ENCODE measurements around the gene IMMP2L.
A peak's percentile ranks its signal among the peaks of the same experiment; 100 is the strongest.

The IMMP2L gene

GRCh38 chr7:110766864-110767263 is 795.4 kb downstream of the IMMP2L start:
- no peak overlapping the region for H3K4me3 ChIP-seq (replicated peaks; ENCODE audit: low read depth, low read length)
- no peak for TF ChIP-seq CTCF (IDR thresholded peaks at IDR 0.05; ENCODE audit: low read length, missing control alignments)
- DNase-seq (ENCODE audit: low read depth): no peak

DNA sequence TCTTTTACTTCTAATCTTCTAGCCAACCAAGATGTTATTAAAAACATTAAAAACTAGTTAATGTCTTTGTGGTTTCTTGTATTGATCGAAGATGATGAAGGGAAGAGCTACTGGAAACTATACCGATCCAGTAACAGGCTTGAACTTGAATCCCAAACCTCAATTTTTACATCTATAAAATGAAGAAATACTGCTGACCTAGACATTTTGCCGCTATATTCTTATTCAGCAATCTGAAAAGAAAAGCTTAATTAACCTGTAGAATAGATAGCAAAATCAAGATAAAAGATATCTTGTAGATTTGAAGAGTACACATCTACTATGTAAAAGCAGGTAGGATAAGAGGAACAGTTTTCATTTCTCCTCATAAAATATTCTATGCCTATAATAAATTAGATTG is 797.4 kb downstream of the IMMP2L start:
- H3K4me3 ChIP-seq (replicated peaks; ENCODE audit: low read depth, low read length): no peak overlapping the region
- DNase-seq (ENCODE audit: low read depth): no peak
- no peak for TF ChIP-seq CTCF (IDR thresholded peaks at IDR 0.05; ENCODE audit: low read length, missing control alignments)

GRCh38 chr7:110762546-110763225 is 799.6 kb downstream of the IMMP2L start:
- TF ChIP-seq CTCF (IDR thresholded peaks at IDR 0.05; ENCODE audit: low read length, missing control alignments): no peak
- H3K4me3 ChIP-seq (replicated peaks; ENCODE audit: low read depth, low read length): no peak overlapping the region
- DNase-seq (ENCODE audit: low read depth): peak; percentile 3

DNA sequence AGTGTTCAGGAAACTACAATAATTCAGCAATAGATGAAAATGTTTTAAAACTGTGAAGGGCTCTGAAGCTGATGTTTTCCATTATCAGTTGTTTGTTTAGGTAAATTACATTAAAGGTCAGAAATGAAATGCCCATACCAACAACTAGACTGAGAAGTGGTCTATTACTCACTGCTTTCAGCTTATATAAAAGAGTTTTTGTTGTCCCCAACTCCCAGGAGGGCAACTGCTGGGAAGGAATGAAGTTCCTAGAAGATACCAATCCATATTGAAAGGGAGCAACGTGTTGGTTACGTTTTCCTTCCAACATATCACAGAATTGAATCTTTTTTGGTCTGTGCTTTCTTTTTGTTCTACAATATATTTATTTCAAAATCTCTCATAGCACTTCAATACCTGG is 802.0 kb downstream of the IMMP2L start:
- no peak overlapping the region for H3K4me3 ChIP-seq (replicated peaks; ENCODE audit: low read depth, low read length)
- no peak for DNase-seq (ENCODE audit: low read depth)
- TF ChIP-seq CTCF (IDR thresholded peaks at IDR 0.05; ENCODE audit: low read length, missing control alignments): no peak

GRCh38 chr7:110759069-110759468 is 803.2 kb downstream of the IMMP2L start:
- DNase-seq (ENCODE audit: low read depth): no peak
- no peak for TF ChIP-seq CTCF (IDR thresholded peaks at IDR 0.05; ENCODE audit: low read length, missing control alignments)
- H3K4me3 ChIP-seq (replicated peaks; ENCODE audit: low read depth, low read length): no peak overlapping the region

- TF ChIP-seq CTCF (IDR thresholded peaks at IDR 0.05; ENCODE audit: low read length, missing control alignments): no peak
- no peak overlapping the region for H3K4me3 ChIP-seq (replicated peaks; ENCODE audit: low read depth, low read length)
- DNase-seq (ENCODE audit: low read depth): no peak
These were observed 807.6 kb downstream of the IMMP2L start for GRCh38 chr7:110754649-110755048.

GRCh38 chr7:110750931-110751605 is 811.2 kb downstream of the IMMP2L start:
- no peak for DNase-seq (ENCODE audit: low read depth)
- no peak overlapping the region for H3K4me3 ChIP-seq (replicated peaks; ENCODE audit: low read depth, low read length)
- TF ChIP-seq CTCF (IDR thresholded peaks at IDR 0.05; ENCODE audit: low read length, missing control alignments): no peak

Measured in fibroblast of pulmonary artery (primary cell).